Measurements from ENCODE around the gene RARRES1.

RARRES1 gene

GRCh38 chr3:158713094-158713499, 19.2 kb downstream of the RARRES1 start:
- no peak overlapping the region for H3K4me3 ChIP-seq (ENCODE audit: low read depth, low read length)
- no peak for TF ChIP-seq CTCF (IDR thresholded peaks at IDR 0.05; ENCODE audit: borderline replicate concordance, insufficient read depth, low read depth, low read length)

GRCh38 chr3:158712443-158712842, 19.8 kb downstream of the RARRES1 start:
- no peak overlapping the region for H3K4me3 ChIP-seq (ENCODE audit: low read depth, low read length)
- TF ChIP-seq CTCF (IDR thresholded peaks at IDR 0.05; ENCODE audit: borderline replicate concordance, insufficient read depth, low read depth, low read length): no peak

GRCh38 chr3:158711886-158712285, 20.4 kb downstream of the RARRES1 start:
- H3K4me3 ChIP-seq (ENCODE audit: low read depth, low read length): no peak overlapping the region
- no peak for TF ChIP-seq CTCF (IDR thresholded peaks at IDR 0.05; ENCODE audit: borderline replicate concordance, insufficient read depth, low read depth, low read length)

GRCh38 chr3:158710601-158711000, 21.7 kb downstream of the RARRES1 start:
- H3K4me3 ChIP-seq (ENCODE audit: low read depth, low read length): no peak overlapping the region
- TF ChIP-seq CTCF (IDR thresholded peaks at IDR 0.05; ENCODE audit: borderline replicate concordance, insufficient read depth, low read depth, low read length): no peak

- TF ChIP-seq CTCF (IDR thresholded peaks at IDR 0.05; ENCODE audit: borderline replicate concordance, insufficient read depth, low read depth, low read length): no peak
- H3K4me3 ChIP-seq (ENCODE audit: low read depth, low read length): no peak overlapping the region
Observed at GRCh38 chr3:158709666-158710083, 22.6 kb downstream of the RARRES1 start.

GRCh38 chr3:158703566-158703965, 28.7 kb downstream of the RARRES1 start:
- no peak for TF ChIP-seq CTCF (IDR thresholded peaks at IDR 0.05; ENCODE audit: borderline replicate concordance, insufficient read depth, low read depth, low read length)
- H3K4me3 ChIP-seq (ENCODE audit: low read depth, low read length): no peak overlapping the region

- TF ChIP-seq CTCF (IDR thresholded peaks at IDR 0.05; ENCODE audit: borderline replicate concordance, insufficient read depth, low read depth, low read length): no peak
- no peak overlapping the region for H3K4me3 ChIP-seq (ENCODE audit: low read depth, low read length)
Observed at GRCh38 chr3:158702815-158703481, 29.3 kb downstream of the RARRES1 start.
